IMR-90 (cell line): ENCODE results near the gene SPRED2. TPM values are rescaled to one million over a fixed set of nuclear protein-coding genes. Genes with fewer than 3 reads are reported as not detected.

Experiments
- ATAC-seq: fragments of 200-7000 bp; cut with Tn5 transposase; 2 replicates; pipeline ENCODE4 v1.9.1; 2020; ENCODE audit warnings: low read depth, mild to moderate bottlenecking, moderate library complexity
- BruUV-seq: library from RNA; stranded (reverse); fragments of 400-500 nt; replicated peaks from 2 replicates; lab custom pipeline; 2021; lab: Mats Ljungman, UMichigan
- CTCF ChIA-PET: fragments of 300-600 bp; formaldehyde crosslinking; extraction: SDS; loops from one replicate; lab custom pipeline; 2021; ENCODE audit warnings: antibody characterized with exemption; lab: Yijun Ruan, JAX
- POLR2A ChIA-PET: fragments of 300-600 bp; sonication (Branson Sonifier 250); formaldehyde crosslinking; loops from one replicate; lab custom pipeline; 2022; ENCODE audit warnings: antibody characterized with exemption; ENCODE audit not compliant: unreplicated experiment; lab: Charles Lee
- DNase-seq: peaks from one replicate; pipeline ENCODE4 v3.0.0; 2013
- H2AFZ ChIP-seq: replicated peaks from 2 replicates; pipeline ENCODE3; 2013; ENCODE audit warnings: low read length, mild to moderate bottlenecking; ENCODE audit not compliant: poor library complexity
- H2AK5ac ChIP-seq: 2 replicates; pipeline ENCODE4 v1.6.1; 2013; ENCODE audit warnings: low read depth, low read length, inconsistent platforms
- H2AK9ac ChIP-seq: replicated peaks from 2 replicates; pipeline ENCODE3; 2013; ENCODE audit warnings: mild to moderate bottlenecking, low read depth, low read length, moderate library complexity; ENCODE audit not compliant: poor library complexity
- H2BK120ac ChIP-seq: 2 replicates; pipeline ENCODE4 v1.6.1; 2013; ENCODE audit warnings: low read depth, low read length, inconsistent platforms
- H2BK15ac ChIP-seq: 3 replicates; pipeline ENCODE4 v1.6.1; 2013; ENCODE audit warnings: low read depth, low read length, inconsistent platforms
- H2BK20ac ChIP-seq: 2 replicates; pipeline ENCODE4 v1.6.1; 2013; ENCODE audit warnings: low read depth, mild to moderate bottlenecking, inconsistent platforms, low read length, moderate library complexity
- H2BK5ac ChIP-seq: 2 replicates; pipeline ENCODE4 v1.6.1; 2013; ENCODE audit warnings: mild to moderate bottlenecking, low read depth, low read length, inconsistent platforms; ENCODE audit not compliant: poor library complexity, severe bottlenecking
- H3K14ac ChIP-seq: replicated peaks from 2 replicates; pipeline ENCODE4 v1.6.1; 2013; ENCODE audit warnings: low read depth, low read length, inconsistent platforms
- H3K18ac ChIP-seq: 2 replicates; pipeline ENCODE4 v1.6.1; 2013; ENCODE audit warnings: low read depth, low read length, control low read depth
- H3K23ac ChIP-seq: 2 replicates; pipeline ENCODE4 v1.6.1; 2013; ENCODE audit warnings: low read depth, low read length, inconsistent platforms
- H3K27ac ChIP-seq: 2 replicates; pipeline ENCODE4 v1.5.1; 2013; ENCODE audit warnings: mild to moderate bottlenecking, control low read depth, low read length; ENCODE audit not compliant: insufficient read depth
- H3K27me3 ChIP-seq: 2 replicates; pipeline ENCODE4 v1.6.1; 2013; ENCODE audit warnings: low read length; ENCODE audit not compliant: control insufficient read depth, insufficient read depth
- H3K36me3 ChIP-seq: 2 replicates; pipeline ENCODE4 v1.6.1; 2013; ENCODE audit warnings: low read length, mixed read lengths; ENCODE audit not compliant: control insufficient read depth, insufficient read depth
- H3K4ac ChIP-seq: 2 replicates; pipeline ENCODE4 v1.6.1; 2013; ENCODE audit warnings: low read depth, low read length, inconsistent platforms
- H3K4me1 ChIP-seq: 2 replicates; pipeline ENCODE4 v1.6.1; 2013; ENCODE audit warnings: low read length, mixed read lengths; ENCODE audit not compliant: control insufficient read depth, insufficient read depth
- H3K4me2 ChIP-seq: 2 replicates; pipeline ENCODE4 v1.6.1; 2013; ENCODE audit warnings: low read depth, mild to moderate bottlenecking, control low read depth, low read length, moderate library complexity
- H3K4me3 ChIP-seq: 2 replicates; pipeline ENCODE4 v1.5.1; 2013; ENCODE audit warnings: low read depth, mild to moderate bottlenecking, control low read depth, low read length, moderate library complexity; ENCODE audit not compliant: insufficient read depth
- H3K56ac ChIP-seq: 2 replicates; pipeline ENCODE4 v1.6.1; 2013; ENCODE audit warnings: low read length, inconsistent platforms; ENCODE audit not compliant: insufficient read depth; ENCODE audit errors: extremely low read depth
- H3K79me1 ChIP-seq, 2 experiments: 2 replicates each; pipeline ENCODE4 v1.6.1; 2013; ENCODE audit warnings: low read length in 2 of 2, inconsistent platforms in 1 of 2, low read depth in 1 of 2
- H3K9ac ChIP-seq: 2 replicates; pipeline ENCODE4 v1.6.1; 2013; ENCODE audit warnings: low read depth, low read length, control low read depth
- H3K9me1 ChIP-seq: 2 replicates; pipeline ENCODE4 v1.6.1; 2013; ENCODE audit warnings: low read length, inconsistent platforms; ENCODE audit not compliant: insufficient read depth
- H3K9me3 ChIP-seq: 2 replicates; pipeline ENCODE4 v1.6.1; 2013; ENCODE audit warnings: low read length; ENCODE audit not compliant: control insufficient read depth, insufficient read depth
- H4K20me1 ChIP-seq: 2 replicates; pipeline ENCODE4 v1.6.1; 2013; ENCODE audit warnings: low read length, inconsistent platforms; ENCODE audit not compliant: insufficient read depth
- H4K5ac ChIP-seq: 2 replicates; pipeline ENCODE4 v1.6.1; 2013; ENCODE audit warnings: mild to moderate bottlenecking, low read depth, low read length, control low read depth
- H4K8ac ChIP-seq, 2 experiments: 2 replicates each; pipeline ENCODE4 v1.6.1; 2013; ENCODE audit warnings: low read depth in 2 of 2, low read length in 2 of 2, control low read depth in 1 of 2, inconsistent platforms in 1 of 2
- H4K91ac ChIP-seq: 2 replicates; pipeline ENCODE4 v1.6.1; 2013; ENCODE audit warnings: low read depth, low read length, inconsistent platforms; ENCODE audit not compliant: insufficient read depth
- BHLHE40 ChIP-seq: fragments of 150-350 bp; IDR thresholded peaks from 2 replicates; pipeline ENCODE4 v1.6.1; 2016; ENCODE audit warnings: mild to moderate bottlenecking, low read depth, low read length
- CEBPB ChIP-seq: IDR thresholded peaks from 2 replicates; pipeline ENCODE4 v1.6.1; 2012; ENCODE audit warnings: low read depth, low read length, improper control_type of control experiment
- CTCF ChIP-seq: conservative IDR thresholded peaks from 2 replicates; pipeline ENCODE4 v1.5.1; 2012; ENCODE audit warnings: mild to moderate bottlenecking, low read depth, low read length, improper control_type of control experiment
- MAFK ChIP-seq: IDR thresholded peaks from 2 replicates; pipeline ENCODE4 v1.6.1; 2012; ENCODE audit warnings: low read depth, low read length, improper control_type of control experiment
- MAZ ChIP-seq: IDR thresholded peaks from 2 replicates; pipeline ENCODE4 v1.6.1; 2012; ENCODE audit warnings: low read depth, mild to moderate bottlenecking, low read length, improper control_type of control experiment, moderate library complexity, borderline replicate concordance
- MXI1 ChIP-seq: IDR thresholded peaks from 2 replicates; pipeline ENCODE4 v1.6.1; 2012; ENCODE audit warnings: low read depth, mild to moderate bottlenecking, low read length, moderate library complexity, borderline replicate concordance
- NFE2L2 ChIP-seq: fragments of 150-350 bp; IDR thresholded peaks from 2 replicates; pipeline ENCODE4 v1.6.1; 2016; ENCODE audit warnings: low read depth, mild to moderate bottlenecking, low read length
- POLR2A ChIP-seq: IDR thresholded peaks from 2 replicates; pipeline ENCODE4 v1.6.1; 2012; ENCODE audit warnings: mild to moderate bottlenecking, low read depth, low read length
- RAD21 ChIP-seq: IDR thresholded peaks from 2 replicates; pipeline ENCODE4 v1.6.1; 2012; ENCODE audit warnings: low read length, improper control_type of control experiment
- RFX5 ChIP-seq: IDR thresholded peaks from 2 replicates; pipeline ENCODE4 v1.8.0; 2012; ENCODE audit warnings: low read depth, mild to moderate bottlenecking, low read length, moderate library complexity
- SMC3 ChIP-seq: fragments of 150-350 bp; IDR thresholded peaks from 2 replicates; pipeline ENCODE4 v1.6.1; 2016; ENCODE audit warnings: low read depth, mild to moderate bottlenecking, antibody characterized with exemption, low read length, moderate library complexity
- USF2 ChIP-seq: fragments of 150-350 bp; IDR thresholded peaks from 2 replicates; pipeline ENCODE4 v1.6.1; 2017; ENCODE audit warnings: mild to moderate bottlenecking, antibody characterized with exemption, low read length, low read depth
- whole genome bisulfite sequencing, 2 experiments: methylation state at CpG; one replicate each; pipeline versions ENCODE4 v1.1.5 to v1.1.7; 2013; ENCODE audit warnings: missing lambda C conversion rate in 2 of 2; ENCODE audit not compliant: insufficient read length in 1 of 2; ENCODE audit errors: extremely low coverage in 2 of 2; 5-methylcytosine and 5-hydroxymethylcytosine counted together
- dilution Hi-C: fragments of 300-500 bp; cut with HindIII; formaldehyde crosslinking; loops from one replicate; pipeline ENCODE4 v1.14.3; 2018; ENCODE audit warnings: low sequenced_read_pairs; ENCODE audit not compliant: unreplicated experiment
- in situ Hi-C: fragments of 300-500 bp; cut with MboI; formaldehyde crosslinking; loops from 3 replicates; pipeline ENCODE4 v1.14.3; 2019; ENCODE audit warnings: low sequenced_read_pairs, inconsistent platforms, mixed read lengths
- intact Hi-C: fragments of 100-400 bp; cut with micrococcal nuclease; formaldehyde crosslinking; loops from 2 replicates; pipeline ENCODE4 v1.10.0; 2022
- polyA plus RNA-seq, 3 experiments: library from polyadenylated mRNA; depleted of rRNA; stranded (reverse); fragments of >200 nt; gene quantifications; 2 replicates each; pipeline ENCODE4 v1.2.3, GENCODE V29; 2012; ENCODE audit warnings: low replicate concordance in 1 of 3
- total RNA-seq: library from RNA; depleted of rRNA; stranded (reverse); fragments of >200 nt; gene quantifications from 2 replicates; pipeline ENCODE4 v1.2.3, GENCODE V29; 2012

SPRED2 gene
- total and polyA plus RNA-seq, 2 of the 4 experiments (the other 2 are of a cell fraction) = 4.8 to 18.7 TPM

- peak; percentile 97 for TF ChIP-seq CEBPB
Measured at GRCh38 chr2:65367524-65367923, 64.9 kb downstream of the SPRED2 start (continued).

DNA sequence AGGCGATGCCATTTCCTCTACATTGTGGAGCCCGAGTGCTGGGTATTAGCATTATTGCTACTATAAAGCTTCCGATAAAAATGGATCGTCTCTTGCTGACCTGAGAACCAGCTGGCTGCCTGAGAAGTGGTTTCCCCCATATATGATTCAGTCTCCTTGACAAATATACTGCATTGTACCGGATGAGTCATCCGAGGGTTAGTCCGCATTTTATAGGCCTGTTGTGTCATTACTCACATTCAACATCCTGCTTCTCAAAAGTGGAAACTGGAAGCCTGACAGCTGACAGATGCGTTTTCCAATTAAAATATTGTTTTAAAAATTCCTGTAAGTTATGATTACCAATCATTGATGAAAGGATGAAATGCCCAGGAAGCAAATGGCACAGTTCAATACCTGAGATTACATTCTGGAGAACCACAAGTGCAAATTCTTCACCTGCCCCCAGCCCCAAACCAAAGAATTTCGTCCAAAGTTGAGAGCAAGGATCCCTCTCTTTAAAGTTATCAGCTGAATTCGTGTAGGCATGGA lies 65.7 kb downstream of the SPRED2 start:
- CTCF ChIA-PET = interaction anchor here (0.6 to 1.6 kb wide), 5 partner anchors 10 to 333 kb away, joined by 3 to 5 read pairs (median 4); no protein-coding TSS in a partner anchor
- Histone ChIP-seq H3K14ac (no peak overlapping the region; the same call in 1 of the 2 replicates), H2BK5ac (peak overlapping the region; percentile 71), H2AFZ (no peak overlapping the region), H3K9ac (no peak overlapping the region; the same call in 1 of the 2 replicates), H2BK15ac (peak overlapping the region; percentile 61; the same call in 1 of the 3 replicates), H2BK120ac (peak overlapping the region; percentile 56), H2AK5ac (peak overlapping the region; percentile 64), H3K18ac (peak overlapping the region; percentile 40; the same call in 1 of the 2 replicates), H4K91ac (0 out of 2 replicates have a peak overlapping the region, but pooled peaks have one; percentile 2), H2AK9ac (no peak overlapping the region), H3K4me3 (no peak overlapping the region), H3K9me1 (peaks cover 14% of the 10 kb centered on the region; the same call in 1 of the 2 replicates), H3K23ac (peak overlapping the region; percentile 31; the same call in 1 of the 2 replicates), H4K5ac (no peak overlapping the region), H3K79me1 (peaks cover 23 to 71% of the 10 kb centered on the region in 2 experiments), H4K8ac (peak overlapping the region in 1 of 2 experiments; percentile 25; a peak in 2 of 4 replicates), H3K27me3 (no peaks in the 10 kb centered on the region), H2BK20ac (peak overlapping the region; percentile 45; the same call in 1 of the 2 replicates), H3K27ac (peak overlapping the region; percentile 21; the same call in 1 of the 2 replicates), H3K4me2 (peak overlapping the region; percentile 68), H3K36me3 (no peaks in the 10 kb centered on the region), H4K20me1 (peaks cover 44% of the 10 kb centered on the region; the same call in 1 of the 2 replicates), H3K4ac (peak overlapping the region; percentile 79; the same call in 1 of the 2 replicates), H3K56ac (peak overlapping the region; percentile 16; the same call in 1 of the 2 replicates), H3K4me1 (peaks cover 21% of the 10 kb centered on the region), H3K9me3 (no peaks in the 10 kb centered on the region)
- POLR2A ChIA-PET = no interaction called here
- no TSS peak for BruUV-seq
- dilution Hi-C loops (no loop called here), in situ Hi-C loops (no loop called here), intact Hi-C loops (loop anchor here (1.0 to 5.0 kb wide), 4 partner anchors 31 to 84 kb away; partner anchors contain the start of gene SPRED2)
- ATAC-seq (peak; percentile 68), DNase-seq (peak; percentile 98)
- WGBS, 2 experiments = no CpG with 5 or more reads among the region's 10 CpGs
- TF ChIP-seq NFE2L2 (peak; percentile 44; the same call in 1 of the 2 replicates), POLR2A (peak; percentile 63; the same call in 1 of the 2 replicates), MAFK (no peak), MXI1 (no peak), CEBPB (peak; percentile 76), RAD21 (no peak), BHLHE40 (peak; percentile 79; the same call in 1 of the 2 replicates), MAZ (no peak), CTCF (no peak), SMC3 (no peak), RFX5 (no peak), USF2 (no peak)
